Activated CD8-positive, alpha-beta memory T cell treated with anti-CD3 and anti-CD28 coated beads for 36 hours (primary cell): ENCODE results near the gene TPCN2. TPM values are rescaled to one million over a fixed set of nuclear protein-coding genes. Genes with fewer than 3 reads are reported as not detected.

Source experiments
- CTCF ChIA-PET: fragments of 350-600 bp; sonication (Branson Sonifier 250); formaldehyde crosslinking; loops from one replicate; lab custom pipeline; 2021; ENCODE audit warnings: antibody characterized with exemption; lab: Charles Lee
- POLR2A ChIA-PET: fragments of 350-600 bp; sonication (Branson Sonifier 250); formaldehyde crosslinking; loops from one replicate; lab custom pipeline; 2021; ENCODE audit warnings: antibody characterized with exemption; lab: Charles Lee
- total RNA-seq, 2 experiments: library from RNA; stranded (reverse); gene quantifications; one replicate each; pipeline ENCODE4 v1.2.3, GENCODE V29; 2021

Gene TPCN2
- total RNA-seq, 2 experiments from 2014 or later, result 12.7 to 14.4 TPM

- ChIA-PET POLR2A (no interaction called here), CTCF (no interaction called here)
These were observed 39.1 kb upstream of the TPCN2 start for GRCh38 chr11:69009441-69010211.

DNA sequence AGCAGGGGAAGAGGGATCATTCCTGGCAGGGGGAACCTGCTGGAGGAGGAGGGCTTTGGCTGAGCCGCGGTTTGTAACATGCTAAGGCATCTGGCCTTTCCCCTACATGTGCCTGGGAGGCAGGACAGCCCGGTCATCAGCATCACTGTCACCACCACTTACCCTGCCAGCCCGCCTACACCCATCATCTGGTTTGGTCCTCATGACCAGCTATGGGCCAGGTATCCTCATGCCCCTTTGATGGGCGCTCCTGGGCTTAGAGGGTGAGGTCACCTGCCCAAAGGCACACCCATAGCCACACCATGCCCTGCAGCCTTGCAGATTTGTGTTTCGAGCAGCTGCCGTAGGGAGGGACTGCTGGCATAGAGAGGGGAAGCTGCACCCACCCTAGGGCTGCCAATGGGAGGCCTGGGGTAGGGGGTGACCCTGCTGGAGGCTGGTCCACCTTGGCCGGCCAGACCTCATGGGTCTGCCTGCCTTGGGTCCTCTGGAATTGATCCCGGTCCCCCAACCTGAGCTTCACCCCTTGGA is 38.3 kb upstream of the TPCN2 start:
- ChIA-PET CTCF (no interaction called here), POLR2A (no interaction called here)

- ChIA-PET POLR2A (no interaction called here), CTCF (no interaction called here)
These were observed 37.6 kb upstream of the TPCN2 start for GRCh38 chr11:69010964-69011623.

DNA sequence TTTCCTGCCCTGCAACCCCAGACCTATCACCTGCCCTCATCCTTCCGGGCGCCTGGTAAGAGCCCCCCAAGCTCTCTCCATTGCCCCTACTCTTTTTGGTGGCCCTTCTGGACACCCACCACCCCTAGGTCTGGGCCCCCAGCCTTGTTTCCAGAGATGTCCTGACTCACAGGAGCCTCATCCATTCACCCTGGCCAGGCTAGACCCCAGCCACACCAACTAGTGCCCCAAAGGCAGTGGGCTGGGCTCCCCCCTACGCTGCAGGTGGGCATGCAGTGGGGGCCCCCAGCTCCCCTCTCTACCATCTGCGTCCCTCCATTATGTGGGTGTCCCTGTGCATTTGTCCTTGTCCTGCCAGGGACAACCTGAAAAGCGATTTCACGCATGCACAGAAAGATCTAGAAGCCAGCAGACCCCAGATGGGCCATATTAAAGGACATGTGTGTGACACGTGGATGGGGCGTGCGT is 37.1 kb upstream of the TPCN2 start:
- CTCF ChIA-PET, result no interaction called here
- POLR2A ChIA-PET, result no interaction called here

DNA sequence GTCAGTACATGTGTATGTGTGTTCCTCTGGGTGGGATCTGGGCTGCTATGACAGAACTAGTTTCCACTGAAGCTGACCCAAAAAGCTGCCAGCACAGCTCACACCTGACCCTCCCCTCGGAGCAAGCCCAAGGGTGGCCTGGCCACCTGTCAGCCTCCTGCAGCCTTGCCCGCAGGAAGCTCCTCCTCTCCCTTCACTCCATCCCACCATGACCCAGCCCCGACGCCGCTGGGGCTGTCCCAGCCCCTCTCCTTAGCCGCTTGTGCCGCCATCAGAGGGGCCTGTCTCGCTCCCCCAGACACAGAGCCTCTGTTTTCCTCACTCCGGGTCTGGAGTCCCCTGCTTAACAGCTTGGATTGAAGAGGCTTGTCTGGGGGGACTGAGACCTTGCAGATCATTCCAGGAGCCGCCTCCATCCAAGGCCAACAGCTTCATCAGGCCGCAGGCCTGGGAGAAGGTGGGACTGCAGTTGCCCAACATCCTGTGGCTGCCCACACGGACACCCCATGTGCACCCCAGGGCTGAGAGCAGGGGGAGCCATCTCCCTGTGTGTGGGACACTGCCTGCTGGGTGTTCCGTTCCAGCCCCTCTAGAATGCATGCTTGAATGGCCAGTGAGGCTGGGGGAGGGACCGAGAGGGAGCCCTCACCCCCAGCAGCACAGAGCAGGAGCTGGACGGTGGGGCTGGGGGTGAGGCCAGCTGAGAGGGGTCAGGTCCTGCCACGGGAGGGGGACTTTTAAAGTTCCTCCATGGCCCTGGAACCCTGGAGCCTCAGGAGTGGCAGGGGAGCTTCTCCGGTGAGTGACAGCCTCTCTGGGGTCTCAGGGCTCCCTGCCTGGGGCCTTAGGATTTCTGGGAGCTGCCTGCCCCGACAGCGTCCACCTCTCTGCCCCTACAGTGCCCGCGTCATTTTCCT is 36.4 kb upstream of the TPCN2 start:
- ChIA-PET CTCF (no interaction called here), POLR2A (no interaction called here)

GRCh38 chr11:69013009-69013951 is 35.5 kb upstream of the TPCN2 start, which contains the start of gene MRGPRF:
Gene MRGPRF (minus strand): TSS chr11:69013246. CDS start chr11:69009901, 3,345 bp downstream.
- CTCF ChIA-PET, result no interaction called here

GRCh38 chr11:69014084-69014851 is 34.5 kb upstream of the TPCN2 start:
- POLR2A ChIA-PET, result interaction anchor here (0.6 kb wide), 1 partner anchor 1475 kb away, joined by 8 read pairs; no protein-coding TSS in a partner anchor
- CTCF ChIA-PET, result no interaction called here

More at GRCh38 chr11:69013009-69013951, 35.5 kb upstream of the TPCN2 start, which contains the start of gene MRGPRF:
- POLR2A ChIA-PET, result no interaction called here

DNA sequence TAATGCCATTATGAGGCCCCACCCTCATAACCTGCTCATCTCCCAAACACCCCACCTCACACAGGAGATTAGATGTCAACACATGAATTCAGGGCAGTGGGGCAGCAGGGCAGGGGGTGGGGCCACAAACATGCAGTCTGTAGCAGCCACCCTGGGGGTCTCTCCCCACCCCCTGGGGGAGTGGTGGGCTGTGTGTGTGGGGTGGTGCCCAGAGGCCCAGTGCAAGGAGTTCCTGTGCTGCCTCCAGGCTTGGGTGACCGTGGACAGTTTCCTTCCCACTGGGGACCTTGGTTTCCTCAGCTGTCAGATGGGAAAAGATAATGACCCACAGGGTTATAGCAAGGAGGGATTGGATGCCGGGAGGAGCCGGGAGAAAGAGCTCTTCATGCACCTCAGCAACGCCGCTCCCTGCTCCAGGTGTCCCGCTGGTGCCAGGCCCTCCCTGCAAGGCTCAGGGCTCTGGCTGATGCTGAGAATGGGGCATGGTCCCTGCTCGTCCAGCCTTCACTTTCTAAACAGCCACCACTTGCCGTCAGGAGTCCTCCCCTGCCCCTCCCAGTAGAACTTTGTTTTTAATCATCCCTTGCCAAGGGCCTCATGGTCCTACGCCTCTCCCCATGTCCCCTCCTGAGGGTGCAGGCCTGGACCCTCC is 33.7 kb upstream of the TPCN2 start:
- CTCF ChIA-PET, result no interaction called here
- POLR2A ChIA-PET, result interaction anchor here (0.6 kb wide), 1 partner anchor 1475 kb away, joined by 8 read pairs; no protein-coding TSS in a partner anchor

GRCh38 chr11:69017951-69018350 is 30.8 kb upstream of the TPCN2 start:
- ChIA-PET CTCF (no interaction called here), POLR2A (no interaction called here)

GRCh38 chr11:69018924-69019323 is 29.8 kb upstream of the TPCN2 start:
- CTCF ChIA-PET, result no interaction called here
- POLR2A ChIA-PET, result no interaction called here

DNA sequence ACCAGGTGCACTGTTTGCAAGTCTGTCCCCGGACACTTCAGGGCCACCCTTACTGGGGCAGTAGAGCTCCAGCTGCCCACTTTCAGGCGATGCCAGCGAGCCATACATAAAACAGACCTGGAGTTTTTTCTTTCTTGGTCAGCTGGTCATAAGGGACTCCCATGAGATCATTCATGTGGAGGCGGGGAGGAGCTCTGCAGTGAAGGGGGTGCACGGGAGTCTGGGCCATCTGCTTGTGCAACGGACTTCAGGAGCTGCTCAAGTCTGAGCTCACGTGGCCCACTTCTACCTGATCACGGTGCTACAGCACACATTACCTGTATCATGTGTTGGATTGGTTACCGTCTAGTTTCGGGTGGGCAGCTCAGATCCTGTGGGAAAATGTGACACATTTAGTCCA is 26.5 kb upstream of the TPCN2 start:
- POLR2A ChIA-PET, result no interaction called here
- CTCF ChIA-PET, result no interaction called here

- ChIA-PET CTCF (no interaction called here), POLR2A (no interaction called here)
These were observed 24.2 kb upstream of the TPCN2 start for GRCh38 chr11:69024509-69024908.

- ChIA-PET CTCF (no interaction called here), POLR2A (no interaction called here)
These were observed 20.9 kb upstream of the TPCN2 start for GRCh38 chr11:69027704-69028372.

DNA sequence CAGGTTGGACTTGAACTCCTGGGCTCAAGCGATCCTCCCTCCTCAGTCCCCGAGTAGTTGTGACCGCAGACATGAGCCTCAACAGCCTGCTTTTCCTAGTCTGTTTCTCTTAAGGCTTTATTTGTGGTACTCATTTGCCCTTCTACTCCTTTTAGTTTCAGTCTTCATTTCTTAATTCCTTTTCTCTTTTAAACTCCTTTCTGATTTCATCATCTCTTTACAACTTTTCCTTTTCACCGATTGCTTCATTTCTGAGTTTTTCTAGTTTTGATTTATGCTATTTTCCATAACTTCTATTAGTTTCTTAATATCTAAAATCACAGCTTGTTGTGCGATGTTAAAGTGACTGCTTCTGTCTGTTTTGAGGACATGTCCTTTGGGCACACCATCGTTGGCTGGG is 18.4 kb upstream of the TPCN2 start:
- POLR2A ChIA-PET, result no interaction called here

DNA sequence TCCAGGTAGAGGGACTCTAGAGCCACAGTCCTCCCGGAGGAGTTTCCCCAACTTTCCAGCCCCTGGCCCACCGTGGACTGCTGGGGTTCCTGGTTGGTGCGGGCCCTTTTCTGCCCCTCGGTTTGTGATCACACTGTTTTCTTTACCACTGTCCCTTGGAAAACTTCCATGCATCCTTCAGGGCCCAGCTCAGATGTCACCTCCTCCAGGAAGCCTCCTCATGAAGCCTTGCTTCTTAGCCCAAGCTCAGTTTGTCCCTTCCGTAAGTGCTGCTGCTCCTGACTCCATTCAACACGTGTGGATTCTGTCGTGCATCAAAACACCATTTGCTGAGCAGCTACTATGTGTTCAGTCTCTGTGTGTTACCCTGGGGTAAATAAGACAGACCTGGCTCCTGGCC is 15.9 kb upstream of the TPCN2 start:
- ChIA-PET CTCF (no interaction called here), POLR2A (no interaction called here)

More for the DNA sequence above, 18.4 kb upstream of the TPCN2 start:
- CTCF ChIA-PET, result interaction anchor here (0.8 to 1.3 kb wide), 2 partner anchors 73 to 117 kb away, joined by 3 read pairs; no protein-coding TSS in a partner anchor

DNA sequence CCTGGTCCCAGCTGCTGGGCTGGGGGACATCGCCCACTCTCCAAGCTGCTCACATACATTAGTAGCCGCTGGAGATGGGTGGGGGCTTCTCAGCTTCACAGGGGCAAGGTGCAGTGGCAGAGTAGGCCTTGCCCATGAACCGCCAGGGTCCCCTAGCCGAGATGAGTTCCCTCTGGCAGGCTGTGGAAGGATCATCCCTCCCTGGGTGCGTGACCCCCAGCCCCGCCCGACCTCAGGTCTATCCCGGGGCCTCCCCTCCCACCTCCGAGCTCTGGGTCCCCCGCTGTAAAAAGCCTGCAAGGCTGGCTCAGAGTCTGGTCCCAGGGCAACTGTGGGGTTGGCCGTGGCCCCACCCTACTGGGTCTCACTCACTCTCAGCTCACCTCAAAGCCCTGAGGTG is 15.3 kb upstream of the TPCN2 start:
- ChIA-PET CTCF (no interaction called here), POLR2A (no interaction called here)
